Islet of Langerhans (tissue), 1 donor: Measurements from ENCODE around the gene IGSF9.
"Not testable (repeated sequence)": the region's sequence is repeated elsewhere in the genome, so short reads cannot be mapped to it uniquely, and the experiment has no call there.

ENCODE experiments used
- FAIRE-seq: peaks from one replicate; lab custom pipeline; 2011; peaks lifted over from hg19 to GRCh38; lab: Jason Lieb, UNC

The IGSF9 gene

DNA sequence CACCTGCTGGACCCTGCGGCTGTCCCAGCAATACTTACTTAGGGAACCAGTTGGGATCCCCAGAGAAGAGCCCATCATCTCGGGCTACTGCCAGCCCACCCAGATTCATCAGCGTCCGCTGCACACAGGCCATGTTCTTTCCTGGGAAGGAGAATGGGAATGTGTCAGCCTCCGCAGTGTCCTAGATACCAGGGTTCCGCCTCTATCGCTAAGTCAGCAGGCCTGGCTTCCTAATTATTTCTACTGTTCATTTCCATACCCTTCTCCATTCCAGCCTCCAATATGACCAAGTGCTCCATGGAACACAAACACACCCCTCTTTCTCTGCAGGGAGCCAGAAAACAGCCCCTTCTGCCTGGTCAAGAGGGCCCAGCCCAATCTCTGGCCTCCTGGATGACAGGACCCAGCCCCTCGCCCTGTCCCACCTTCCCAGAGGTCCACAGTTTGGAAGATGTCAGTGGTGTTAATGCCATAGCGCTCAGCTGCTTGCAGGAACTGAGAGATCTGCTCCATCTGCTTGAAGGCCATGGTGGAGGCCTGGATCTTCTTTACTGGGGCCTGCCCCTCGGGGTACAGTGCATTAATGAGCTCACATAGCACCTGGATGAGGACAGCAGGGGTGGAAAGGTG is 26.1 kb downstream of the IGSF9 start:
- no peak for FAIRE-seq

DNA sequence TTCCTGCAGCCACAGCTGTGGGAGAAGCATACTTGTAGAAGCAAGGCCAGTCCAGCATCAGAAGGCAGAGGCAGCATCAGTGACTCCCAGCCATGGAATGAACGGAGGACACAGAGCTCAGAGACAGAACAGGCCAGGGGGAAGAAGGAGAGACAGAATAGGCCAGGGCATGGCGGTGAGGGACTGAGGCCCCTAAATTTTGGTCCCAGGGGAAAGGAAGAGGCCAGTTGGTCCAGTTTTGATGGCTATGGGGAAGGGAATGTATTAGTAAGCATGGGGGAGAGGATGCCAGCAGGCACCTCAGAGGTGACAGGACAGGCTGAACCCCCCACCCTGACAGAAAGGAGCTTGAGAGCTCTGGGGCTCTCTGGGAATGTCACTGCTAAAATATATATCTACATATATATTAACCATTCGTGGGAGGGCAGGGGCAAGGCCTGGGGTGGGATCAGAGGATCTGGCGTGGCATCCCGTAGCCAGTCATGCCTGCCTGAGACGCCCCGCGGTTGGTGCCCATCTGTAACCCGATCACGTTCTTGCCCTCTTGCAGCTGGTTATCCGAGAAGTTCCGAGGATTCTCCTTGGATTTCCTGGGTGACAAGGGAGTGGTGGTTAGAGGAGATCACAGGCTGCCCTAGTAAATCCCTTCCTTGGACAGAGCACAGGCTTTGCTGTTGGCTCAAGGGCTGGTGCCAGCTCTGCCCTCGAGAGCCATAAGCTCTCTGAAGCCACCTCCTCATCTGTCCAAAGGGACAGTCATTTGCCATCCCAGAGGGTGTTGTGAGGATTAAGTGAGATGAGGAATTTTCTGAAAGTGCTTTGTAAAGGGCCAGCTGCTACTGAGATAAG is 26.8 kb downstream of the IGSF9 start:
- no peak for FAIRE-seq

GRCh38 chr1:159917533-159918351 is 27.7 kb downstream of the IGSF9 start:
- no peak for FAIRE-seq

- no peak for FAIRE-seq
Observed at GRCh38 chr1:159916242-159917051, 29.0 kb downstream of the IGSF9 start.

DNA sequence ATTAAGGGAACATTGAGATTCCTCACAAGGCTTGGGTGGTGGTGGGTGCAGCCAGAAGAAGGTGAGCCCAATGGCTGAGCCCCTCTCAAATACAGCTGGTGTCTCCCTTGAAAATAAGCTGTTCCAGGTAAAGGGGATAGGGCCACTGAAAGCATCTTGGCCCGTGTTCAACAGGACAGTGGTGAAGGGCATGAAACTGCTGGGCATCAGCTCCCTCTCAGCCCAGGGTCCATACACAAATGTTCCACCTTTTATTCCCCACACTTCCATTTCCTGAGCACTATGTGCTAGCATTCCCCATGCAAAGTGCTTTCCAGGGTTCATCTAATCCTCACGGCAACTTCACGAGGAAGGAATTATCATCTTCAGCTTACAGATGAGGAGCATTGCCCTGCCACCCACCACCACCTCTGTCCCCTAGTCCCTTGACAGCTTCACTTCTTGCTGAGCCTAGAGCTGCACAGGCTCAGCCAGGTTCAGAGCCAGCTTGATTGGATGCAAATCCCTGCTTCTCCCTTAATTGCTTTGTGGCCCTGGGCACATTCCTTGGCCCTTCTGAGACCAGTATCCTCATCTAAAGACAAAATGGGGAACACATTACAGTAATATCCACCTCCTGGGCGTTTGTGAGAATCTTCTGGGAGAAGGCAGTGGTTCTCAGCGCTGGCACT is 29.7 kb downstream of the IGSF9 start:
- FAIRE-seq = no peak

DNA sequence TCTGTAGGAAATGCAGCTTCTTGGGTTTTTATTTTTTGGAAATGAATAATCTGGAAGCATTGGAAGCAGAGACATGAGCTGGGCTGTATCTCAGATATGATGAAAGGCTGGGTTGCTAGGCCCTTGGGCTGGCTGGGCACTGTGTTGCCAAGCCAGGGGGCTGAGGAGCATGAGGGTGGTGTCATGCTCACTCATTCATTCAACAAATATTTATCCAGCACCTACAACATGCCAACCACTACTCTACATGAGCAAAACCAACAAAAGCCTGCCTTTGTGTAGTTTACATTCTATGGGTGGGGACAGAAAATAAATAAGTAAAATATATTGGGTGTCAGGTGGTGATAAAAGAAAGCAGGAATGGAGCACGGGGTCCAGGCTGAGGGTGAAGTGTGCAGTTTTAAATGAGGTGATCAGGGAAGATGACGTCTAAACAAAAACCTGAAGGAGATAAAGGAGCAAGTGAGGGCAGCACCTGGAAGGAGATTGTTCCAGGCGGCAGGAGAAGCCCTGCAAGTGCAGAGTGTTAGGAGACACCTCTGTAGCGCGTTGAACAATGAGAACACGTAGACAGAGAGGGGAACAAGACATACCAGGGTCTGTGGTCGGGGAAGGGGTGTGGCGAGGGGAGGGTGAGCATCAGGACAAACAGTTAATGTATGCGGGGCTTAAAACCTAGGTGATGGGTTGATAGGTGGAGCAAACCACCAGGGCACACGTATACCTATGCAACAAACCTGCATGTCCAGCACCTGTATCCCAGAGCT is 31.0 kb downstream of the IGSF9 start:
- no peak for FAIRE-seq

- no peak for FAIRE-seq
Observed at GRCh38 chr1:159913451-159914192, 31.8 kb downstream of the IGSF9 start.

DNA sequence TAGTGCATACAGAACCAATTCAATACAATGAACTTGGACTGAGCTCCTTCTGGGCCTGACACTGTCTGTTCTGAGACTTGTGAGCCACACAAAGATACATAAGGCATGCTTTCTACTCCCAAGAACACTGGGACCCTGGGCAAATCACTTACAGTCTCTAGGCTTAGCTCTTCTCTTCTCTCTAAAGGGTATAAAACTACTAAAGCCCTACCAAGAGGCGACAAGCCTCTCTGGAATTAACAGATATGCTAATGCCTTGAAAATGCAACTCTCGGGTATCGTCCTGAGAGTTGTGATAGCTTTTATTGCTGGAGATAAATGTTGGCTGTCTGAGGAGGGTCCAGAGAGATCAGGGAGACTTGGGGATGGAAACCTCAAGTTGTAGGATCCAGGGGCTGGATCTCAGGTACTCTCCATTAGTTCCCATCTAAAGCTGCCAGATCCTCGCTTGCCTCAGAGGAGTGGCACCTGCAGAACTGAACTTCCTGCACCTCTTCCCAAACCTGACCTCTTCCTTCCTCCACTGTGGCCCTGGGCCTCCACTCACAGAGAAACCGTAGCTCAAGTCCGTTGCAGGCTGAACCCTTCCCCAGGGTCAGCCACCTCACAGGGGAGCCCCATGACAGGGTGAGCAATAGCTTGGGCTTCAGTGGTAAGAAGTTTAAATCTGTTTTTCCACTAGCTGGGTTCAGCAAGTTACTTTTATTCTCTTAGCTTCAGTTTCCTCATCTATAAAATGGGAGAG is 33.9 kb downstream of the IGSF9 start:
- FAIRE-seq = no peak

DNA sequence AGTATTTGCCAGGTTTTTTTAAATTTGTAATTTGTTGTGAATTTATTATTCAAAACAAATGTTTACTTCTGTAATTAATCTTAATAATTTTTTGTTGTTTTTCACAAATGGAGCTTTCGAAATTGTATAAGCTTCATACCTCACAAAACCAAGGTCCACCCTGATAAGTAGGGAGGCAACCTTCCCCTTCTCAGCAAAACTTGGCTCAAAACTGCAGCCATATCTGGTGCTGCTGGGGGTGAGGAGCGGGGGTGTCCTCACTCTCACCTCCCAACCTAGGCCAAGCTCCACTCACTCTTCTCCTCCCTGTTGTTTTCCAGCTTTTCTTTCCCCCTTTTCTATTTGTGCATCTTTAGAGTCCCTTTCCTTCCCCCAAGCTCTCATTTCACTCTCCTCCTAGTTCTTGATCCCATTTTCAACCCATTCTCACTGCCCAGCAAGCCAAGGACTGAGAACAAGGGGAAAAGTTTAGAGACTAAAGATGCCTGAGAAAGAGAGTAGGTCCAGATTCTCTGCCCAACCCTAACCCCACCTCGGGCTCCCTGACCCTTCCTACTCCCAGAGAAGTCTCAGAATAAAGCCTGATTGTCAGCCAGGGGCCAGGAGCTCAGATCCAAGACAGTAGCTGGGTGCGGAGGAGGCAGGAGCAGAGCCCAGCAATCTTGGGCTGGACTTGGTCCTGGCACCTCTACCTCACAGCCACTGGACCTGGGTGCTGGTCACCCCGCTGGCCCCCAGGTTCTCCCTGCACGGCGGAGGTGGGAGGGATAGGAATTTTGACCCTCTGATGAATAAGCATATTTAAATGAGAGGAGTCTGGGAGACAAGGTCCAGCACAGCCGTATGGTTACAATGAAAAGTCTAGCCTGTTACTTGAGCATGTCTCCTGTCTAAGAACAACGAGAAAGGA is 37.1 kb downstream of the IGSF9 start:
- no peak for FAIRE-seq

DNA sequence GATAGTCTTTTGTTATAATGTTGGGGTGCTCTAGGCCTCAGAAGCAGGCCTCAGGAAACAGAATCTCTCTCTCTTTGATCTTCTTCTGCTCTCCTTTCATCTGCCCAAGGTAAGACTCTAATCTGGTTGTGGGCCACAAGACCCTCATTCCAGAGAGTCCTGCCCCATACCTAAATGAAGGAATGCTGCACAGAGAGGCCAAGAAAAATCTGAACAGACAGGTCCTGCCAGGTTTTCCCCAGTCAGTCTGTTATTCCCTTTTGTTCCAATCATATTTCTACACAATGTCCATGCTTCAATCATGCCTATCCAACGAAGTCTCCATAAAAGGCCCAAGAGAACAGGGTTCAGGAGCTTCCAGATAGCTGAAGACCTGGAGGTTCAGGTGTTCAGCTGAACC is 38.5 kb downstream of the IGSF9 start:
- FAIRE-seq = no peak

DNA sequence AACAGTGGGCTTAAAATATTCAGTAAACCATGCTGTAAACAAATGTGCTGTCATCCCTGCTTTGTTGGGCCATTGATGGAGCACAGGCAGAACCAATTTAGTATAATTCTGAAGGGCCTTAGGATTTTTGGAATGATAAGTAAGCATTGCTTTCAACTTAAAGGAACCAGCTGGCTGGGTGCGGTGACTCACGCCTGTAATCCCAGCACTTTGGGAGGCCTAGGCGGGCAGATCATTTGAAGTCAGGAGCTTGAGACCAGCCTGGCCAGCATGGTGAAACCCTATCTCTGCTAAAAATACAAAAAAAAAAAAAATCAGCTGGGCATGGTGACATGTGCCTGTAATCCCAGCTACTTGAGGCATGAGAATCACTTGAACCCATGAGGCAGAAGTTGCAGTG is 41.4 kb downstream of the IGSF9 start:
- FAIRE-seq = not testable (repeated sequence)

DNA sequence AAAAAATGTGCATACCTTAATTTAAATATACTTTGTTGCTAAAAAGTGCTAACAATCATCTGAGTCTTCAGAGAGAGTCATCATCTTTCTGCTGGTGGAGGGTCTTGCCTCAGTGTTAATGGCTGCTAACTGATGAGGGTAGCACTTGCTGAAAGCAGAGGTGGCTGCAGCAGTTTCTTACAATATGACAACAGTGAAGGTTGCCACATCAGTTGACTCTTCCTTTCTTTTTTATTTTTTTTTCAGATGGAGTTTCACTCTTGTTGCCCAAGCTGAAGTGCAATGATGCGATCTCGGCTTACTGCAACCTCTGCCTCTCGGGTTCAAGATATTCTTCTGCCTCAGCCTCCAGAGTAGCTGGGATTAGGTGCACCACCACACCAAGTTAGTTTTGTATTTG is 42.9 kb downstream of the IGSF9 start:
- no peak for FAIRE-seq

DNA sequence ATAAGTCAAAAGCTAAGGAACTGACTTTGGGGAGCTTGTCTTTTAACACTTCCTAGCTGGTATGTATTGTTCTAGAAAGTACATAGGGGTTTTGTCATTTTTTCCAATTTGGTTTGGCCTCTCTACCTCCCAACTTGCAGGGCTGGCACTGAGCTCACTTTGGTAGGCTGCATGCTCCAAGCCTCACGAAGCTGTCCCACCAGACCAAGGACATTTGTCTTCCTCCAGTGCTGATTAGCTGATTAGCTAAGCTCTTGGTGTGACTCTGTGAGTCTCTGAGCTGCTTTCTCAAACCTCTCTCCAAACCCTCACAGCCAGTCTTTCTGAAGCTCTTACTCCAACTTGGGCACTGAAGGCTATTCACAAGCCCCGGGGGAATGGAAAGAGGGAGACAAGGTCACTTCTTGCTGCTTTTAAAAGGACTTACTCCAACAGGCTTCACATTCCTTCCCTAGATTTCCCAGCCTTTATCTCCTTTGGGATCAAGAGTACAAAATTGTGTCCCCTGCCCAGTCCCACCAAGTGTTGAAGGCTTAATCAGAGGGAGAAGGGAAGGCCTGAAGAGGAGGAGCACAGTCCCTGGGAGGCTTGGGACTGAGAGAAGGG is 44.6 kb downstream of the IGSF9 start:
- FAIRE-seq = no peak

DNA sequence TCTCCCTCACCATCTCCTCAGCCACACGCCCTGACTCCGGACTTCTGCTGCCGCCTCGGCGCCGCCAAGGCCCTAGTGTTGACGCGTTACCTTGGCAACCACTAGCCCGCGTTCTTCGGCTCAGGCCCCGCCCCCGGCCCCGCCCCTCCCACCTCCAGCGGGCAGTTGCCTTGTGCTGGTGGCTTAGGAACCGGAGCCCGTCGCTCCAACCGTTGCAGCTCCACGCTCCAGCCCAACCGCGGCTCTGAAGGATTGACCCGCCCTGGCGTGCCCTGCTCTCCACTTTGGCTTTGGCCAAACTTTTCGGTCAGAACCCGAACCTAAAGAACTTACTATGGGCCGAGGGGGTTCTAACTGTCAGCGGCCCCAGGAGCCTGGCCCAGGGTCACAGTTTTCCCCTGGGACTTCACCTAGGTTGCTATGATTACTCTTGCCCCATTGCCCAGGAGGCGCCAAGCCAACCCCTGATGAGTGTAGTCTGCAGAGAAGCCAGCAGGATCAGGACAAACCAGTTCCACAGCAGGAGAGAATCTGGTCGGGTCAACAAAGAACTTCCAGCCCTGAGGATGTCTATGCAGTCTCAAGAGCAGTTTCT is 45.2 kb downstream of the IGSF9 start, which contains the start of gene CFAP45:
TSS of gene CFAP45 (minus strand) at position 80 of the 595 bp plus-strand sequence. CDS start at position 13, 67 bp downstream.
- FAIRE-seq = no peak

DNA sequence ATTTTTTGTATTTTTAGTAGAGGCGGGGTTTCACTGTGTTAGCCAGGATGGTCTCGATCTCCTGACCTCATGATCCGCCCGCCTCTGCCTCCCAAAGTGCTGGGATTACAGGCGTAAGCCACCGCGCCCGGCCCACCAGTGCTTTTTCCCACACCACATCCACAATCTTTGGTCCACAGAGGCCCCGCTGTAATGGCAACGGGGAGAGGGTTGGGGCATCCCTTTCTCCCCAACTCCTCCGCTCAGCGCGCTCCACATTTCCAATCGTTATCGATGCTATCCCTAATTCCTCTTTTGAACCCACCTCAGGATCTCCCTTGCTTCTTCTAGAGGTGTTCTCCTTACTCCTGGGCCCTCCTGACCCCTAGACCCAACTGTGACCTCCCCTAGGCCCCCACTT is 45.8 kb downstream of the IGSF9 start:
- not testable (repeated sequence) for FAIRE-seq

GRCh38 chr1:159898527-159898926 is 46.9 kb downstream of the IGSF9 start:
- FAIRE-seq = no peak

GRCh38 chr1:159897962-159898361 is 47.5 kb downstream of the IGSF9 start:
- FAIRE-seq = no peak
